Amygdala (tissue), 56 donors: ENCODE results near the gene RSPO3.

ENCODE experiments used
- DNase-seq, 56 donors: peaks; one replicate each; lab custom pipeline; 2025; lab: John Stamatoyannopoulos, UW

The RSPO3 gene

DNA sequence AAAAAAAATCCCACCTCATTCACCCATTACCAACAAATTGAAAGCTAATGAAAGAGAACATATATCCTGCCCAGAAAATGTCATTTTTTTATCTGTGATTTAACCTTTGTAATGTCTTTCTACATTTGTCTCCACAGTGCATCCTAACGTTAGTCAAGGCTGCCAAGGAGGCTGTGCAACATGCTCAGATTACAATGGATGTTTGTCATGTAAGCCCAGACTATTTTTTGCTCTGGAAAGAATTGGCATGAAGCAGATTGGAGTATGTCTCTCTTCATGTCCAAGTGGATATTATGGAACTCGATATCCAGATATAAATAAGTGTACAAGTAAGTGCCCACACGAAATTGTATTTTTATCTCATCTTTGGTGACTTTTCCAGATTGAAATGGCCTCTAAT, 30.0 kb downstream of the RSPO3 start:
- no peak for DNase-seq

DNA sequence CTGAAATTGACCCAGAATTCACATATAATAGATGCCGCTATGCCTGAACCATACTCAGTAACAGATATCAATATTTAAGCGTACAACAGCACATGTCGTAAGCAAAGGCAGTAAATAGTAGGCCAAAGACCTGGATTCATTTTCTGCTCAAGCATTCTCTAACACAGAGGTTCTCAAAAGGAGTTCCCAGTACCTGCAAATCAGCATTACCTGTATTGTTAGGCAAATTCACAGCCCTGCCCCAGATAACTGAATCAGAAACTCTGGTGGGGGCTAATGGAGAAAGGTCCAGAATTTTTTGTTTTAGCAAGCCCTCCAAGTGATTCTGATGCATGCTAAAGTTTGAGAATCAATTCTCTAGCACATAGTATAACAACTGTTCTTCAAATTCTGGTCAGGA, 36.0 kb downstream of the RSPO3 start:
- DNase-seq: no peak

DNA sequence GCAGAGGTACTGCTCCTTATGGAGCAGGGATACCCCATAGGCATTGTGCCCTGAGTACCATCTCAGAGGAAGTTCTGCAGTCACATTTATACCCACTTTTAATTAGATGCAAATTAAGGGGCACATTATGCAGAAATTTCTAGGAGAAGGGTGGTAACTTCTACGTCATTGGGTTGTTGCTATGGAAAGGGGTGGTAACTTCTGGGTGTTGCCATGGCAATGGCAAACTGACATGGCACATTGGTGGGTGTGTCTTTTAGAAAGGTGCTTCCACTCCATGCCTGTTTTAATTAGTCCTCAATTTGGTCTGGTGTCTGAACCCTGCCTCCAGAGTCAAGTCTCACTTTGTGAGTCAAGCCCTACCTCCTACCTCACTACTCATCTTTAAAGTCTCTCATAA, 42.0 kb downstream of the RSPO3 start:
- DNase-seq: no peak

DNA sequence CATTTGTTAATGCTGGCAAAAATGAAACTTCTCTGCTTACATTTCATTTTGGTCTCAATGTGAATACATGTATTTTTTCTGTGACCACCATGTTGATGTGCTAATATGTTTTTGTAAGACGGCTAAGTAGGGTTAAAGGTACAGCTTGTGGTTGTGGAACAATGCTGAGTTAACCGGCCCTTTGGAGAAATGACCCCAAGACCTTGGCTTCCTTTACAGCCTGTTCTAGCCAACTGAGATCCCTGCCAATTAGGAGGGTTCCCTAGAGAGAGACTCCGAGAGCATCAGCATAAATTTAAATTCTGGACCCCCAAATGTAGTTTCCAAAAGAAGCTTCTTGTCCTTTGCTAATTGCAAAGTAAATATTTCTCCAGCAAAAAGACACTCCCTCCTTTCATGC, 44.4 kb downstream of the RSPO3 start:
- no peak for DNase-seq

DNA sequence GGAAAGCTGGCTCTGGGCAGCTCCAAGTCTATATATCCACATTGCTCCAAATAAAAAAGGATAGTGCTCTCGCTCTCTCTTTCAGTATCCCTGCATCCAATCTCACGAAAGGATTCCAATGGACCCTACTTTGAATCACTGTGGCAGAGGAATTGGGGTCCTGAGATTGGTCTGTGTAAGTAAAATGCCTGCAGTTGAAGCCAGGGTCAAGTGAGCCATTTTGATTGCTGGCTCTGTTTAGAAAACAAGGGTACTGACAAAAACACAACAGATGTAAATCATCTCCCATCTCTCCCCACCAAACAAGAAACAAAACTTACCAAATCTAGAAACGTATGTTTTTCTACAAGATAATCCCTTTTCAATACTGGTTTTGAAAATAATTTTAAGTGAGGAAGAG, 45.6 kb downstream of the RSPO3 start:
- DNase-seq: no peak

DNA sequence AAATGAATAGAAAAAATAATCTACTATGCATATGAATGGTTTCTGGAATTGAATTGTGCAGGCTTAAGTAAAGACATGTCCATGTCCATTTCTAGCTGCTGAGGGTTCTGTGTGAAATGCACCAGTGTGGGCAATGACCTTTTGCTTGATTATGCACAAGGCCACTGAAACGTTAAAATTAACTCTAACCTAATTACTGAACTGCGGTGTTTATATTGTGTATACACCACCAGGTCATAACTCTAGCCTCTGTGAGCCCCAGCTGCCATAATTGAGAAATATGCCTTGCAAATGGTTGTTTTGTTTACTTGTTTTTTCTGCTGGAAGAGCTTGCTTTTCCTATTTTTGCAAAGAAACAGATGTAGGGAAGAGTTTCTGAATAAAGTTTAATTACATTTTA, 46.1 kb downstream of the RSPO3 start:
- no peak for DNase-seq

DNA sequence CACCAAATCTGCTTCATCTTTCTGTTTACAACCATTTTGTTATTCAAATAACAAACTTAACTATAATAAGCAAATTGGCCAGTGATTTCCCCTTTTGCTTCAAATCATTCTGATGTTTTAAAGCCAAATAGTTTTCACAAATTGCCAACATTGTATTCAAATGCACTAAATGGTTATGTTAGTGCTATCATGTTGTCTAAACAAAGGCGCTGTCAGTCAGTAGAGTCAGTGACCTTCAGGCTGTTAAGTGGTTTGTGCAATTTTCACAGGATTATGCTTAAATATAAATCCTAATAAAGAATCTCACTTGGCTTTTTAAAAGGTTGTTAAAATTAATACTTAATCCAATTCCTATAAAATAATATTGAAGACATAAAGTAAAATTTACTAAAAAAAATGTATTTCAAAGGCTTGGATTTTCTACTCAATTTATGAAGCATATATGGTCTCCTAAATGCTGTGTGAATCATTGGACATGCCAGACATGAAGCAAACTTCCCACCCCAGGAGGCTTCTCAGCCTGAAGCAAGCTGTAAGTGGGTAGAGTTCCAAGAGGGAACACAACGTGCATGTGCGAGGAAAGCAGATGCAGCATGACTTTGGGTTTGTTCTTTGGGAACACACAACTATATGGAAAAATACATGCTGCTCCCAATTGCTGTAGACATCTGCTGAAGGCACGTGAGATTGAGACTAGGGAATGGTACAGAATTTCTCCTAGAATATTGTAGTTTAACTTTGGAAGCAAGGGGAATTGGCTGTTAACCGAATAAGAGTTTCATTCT, 54.9 kb downstream of the RSPO3 start:
- DNase-seq: peak in 11 of 56 donors; percentile 1 to 15 (median 6)

DNA sequence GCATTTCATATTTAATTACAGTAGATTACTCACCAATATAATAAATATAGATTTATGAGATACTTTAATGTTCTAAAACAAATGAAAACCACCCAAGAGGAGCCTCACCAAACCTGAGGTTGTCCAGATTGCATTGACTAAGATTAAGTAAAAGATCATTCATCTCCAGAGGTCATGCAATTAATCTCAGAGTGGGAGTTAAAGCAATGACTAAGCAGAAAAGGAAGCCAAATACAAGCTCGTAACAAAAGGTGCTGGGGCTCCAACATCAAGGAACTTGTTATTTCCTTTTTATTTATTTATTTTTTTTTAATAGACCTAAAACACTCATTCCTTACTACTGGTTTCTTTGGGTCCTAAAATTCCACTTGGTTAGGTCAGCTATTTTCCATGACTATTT, 57.7 kb downstream of the RSPO3 start:
- no peak for DNase-seq

DNA sequence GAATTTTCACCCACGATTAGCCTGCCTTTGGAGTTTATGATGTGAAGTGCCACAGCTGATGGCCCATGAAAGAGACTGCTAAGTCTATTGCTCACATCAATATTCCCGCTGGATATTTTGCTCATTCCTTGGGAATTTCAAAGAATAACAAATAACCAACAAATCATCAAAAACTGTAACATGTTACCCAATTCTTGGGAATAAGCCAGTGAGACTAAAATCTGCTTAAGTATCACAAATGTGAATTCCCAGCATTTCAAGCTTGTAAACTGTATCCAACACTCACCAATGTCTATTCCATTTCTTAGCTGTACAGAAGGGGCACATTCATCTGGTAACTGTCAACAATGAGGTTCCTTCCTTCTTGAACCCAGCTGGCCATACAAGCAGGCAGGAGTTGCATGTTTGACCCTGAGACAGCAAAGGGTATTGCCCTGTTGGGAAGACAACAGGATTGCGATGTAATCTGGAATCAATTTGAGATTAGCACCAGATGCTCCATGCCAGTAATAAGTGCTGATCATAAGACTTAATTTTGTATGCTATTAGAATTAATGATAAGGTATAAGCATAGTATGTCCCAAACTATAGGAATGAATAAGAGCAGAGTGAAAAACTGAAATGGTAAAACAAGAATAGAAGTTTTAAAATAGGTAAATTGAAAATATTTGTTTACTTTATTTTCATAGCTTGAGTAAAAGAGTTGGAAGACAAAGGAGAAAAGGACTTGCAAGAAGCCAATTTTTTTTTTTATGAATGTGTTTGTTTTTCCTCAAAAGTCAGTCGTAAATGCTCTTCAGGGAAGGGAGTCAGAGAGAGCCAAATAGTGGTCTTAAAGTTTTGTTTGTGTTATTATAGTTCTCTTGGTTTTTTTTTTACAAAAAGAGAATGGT, 58.8 kb downstream of the RSPO3 start:
- no peak for DNase-seq

DNA sequence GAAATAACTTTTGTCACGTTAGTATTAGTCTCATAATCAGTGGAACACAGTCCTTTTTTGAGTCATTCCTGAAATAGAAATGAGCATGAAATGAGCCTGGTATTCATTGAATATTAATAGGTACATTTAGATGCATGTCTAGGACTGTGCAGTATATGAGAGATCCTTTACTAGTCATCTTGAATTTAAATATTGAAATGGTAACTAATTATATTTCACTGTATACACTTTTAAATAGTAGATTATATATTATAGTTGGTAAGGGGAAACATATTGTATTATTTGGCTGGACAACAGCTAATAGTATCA, 59.4 kb downstream of the RSPO3 start:
- DNase-seq: no peak

DNA sequence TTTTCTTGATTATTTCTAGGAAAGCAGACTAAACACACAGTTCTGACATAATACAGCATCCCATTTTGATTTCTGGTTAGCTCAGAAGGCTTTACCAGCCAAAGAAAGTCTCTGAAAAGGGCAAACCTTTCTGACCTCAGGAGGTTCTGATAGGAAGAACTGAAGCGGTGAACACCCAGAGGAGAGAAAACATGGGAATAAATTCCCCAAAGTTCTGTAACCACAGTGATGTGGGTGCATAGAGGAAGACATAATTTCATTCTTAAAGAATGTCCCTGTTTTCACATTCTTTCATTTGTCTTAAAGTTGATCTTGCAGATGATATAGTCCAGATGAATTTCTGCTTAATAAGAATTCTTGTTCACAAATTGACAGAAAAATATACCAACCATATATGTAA, 60.3 kb downstream of the RSPO3 start:
- DNase-seq: no peak

DNA sequence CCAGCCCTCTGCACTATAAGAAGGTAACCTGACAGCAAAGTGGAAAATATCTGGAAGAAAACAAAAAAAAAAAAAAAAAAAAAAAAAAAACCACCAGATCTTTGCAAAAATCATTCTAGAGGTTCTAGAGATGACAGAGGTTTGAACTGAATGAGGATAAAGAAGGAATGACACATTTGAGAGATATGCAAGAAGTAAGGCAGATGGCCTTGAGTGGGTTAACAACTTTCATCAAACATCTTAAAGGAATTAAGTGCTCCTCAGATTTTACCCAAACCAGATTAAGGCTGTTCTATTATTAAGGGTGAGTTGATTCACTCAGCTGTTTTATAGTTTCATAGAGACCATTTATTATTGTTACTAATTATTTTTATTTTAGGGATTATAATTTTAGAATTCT, 62.0 kb downstream of the RSPO3 start:
- no peak for DNase-seq

DNA sequence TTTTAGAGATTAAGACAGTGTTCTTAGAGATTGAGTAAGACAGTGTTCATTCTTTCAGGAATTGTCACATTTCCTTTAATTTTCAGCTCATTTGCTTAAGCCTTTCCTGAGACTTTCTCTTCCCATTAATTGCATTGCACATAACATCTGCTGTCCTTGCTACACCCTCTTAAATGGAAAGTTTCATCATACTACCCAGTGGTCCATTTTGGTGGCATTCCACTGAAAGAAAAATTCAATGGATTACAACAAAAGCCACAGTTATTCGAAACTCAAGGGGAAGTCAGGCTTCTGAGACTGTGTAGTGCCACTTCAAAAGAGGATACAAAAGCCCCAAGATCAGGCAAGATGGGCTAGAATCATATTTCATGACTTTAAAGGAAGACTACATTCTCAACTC, 64.0 kb downstream of the RSPO3 start:
- no peak for DNase-seq

DNA sequence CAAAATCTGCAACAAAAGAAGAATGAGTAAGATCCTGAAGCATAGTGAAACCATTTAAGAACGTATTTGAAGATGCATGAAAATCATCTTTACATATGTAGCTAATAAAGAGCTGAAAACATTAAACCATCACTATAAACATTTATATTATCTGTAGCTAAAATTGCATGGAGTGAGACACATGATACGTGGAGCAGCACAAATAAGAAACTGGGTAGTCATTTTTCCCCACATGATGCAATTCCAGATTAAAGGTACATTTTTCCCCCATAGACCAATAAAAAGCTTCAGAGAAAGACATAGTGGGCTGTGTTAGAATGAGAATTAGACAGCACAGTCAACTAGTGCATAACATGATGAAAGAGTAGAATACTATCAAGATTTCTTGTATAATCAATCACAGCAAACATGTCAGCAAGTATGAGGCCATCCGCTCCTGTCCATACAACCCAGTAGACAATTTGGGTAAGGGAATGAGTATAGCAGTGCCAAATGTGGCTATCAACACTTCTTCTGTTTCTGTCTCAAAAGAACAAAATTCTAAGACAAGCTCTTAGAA, 67.0 kb downstream of the RSPO3 start:
- no peak for DNase-seq

DNA sequence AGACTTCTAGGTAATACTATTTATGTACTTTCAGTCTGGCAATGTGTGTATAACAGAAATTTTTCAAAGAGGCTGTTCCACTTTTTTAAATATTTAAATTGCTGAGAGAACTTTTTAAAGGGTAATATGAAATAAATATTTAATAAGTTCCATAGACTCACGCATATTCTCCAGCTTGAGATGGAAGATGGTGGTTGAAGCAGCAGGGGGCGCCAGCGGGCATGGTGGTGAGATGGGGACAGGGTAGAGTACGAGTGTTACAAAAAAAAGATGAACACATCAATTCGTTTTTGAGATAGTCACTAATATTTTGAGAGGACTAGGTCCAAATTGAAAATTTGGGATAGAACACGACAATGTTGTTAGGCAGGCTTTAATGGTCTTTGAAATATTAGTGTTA, 68.4 kb downstream of the RSPO3 start:
- peak in 9 of 56 donors; percentile 1 to 47 (median 13) for DNase-seq

DNA sequence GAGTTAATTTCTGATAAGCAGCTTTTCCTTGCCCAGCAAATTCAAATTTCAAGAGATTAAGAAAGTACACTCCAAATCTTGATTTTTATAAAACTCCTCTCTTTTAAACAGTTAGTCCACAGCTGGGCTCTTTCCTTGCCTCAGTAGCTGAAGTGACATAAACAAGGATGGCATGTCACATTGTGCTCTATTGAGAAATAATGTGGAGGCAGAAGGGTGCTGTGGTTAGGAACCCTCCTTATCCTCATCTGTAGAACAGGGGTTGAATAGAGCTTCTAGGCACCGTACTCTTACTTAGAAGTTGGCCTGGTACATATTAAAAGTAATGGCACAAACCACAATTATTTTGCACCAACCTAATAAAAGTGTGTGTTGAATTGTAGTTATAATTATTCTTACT, 70.3 kb downstream of the RSPO3 start:
- DNase-seq: no peak

DNA sequence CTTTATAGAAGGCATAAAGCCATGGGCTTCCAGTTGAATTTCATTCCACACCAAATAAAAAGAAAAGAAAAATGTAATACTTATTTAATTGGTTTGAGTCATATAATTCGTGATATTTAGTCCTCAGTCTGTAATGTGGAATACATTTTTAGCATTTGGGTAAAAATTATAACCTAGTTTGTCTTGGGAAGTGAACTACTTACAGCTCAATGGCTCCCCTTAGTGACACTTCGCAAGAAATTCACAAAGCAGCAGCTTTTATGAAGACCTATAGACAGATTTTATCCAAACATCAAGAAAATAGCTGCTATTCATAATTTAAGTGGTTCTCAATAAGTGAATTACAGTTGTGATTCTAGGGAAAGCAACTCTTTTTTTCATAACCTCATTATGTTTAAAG, 72.1 kb downstream of the RSPO3 start:
- DNase-seq: no peak

DNA sequence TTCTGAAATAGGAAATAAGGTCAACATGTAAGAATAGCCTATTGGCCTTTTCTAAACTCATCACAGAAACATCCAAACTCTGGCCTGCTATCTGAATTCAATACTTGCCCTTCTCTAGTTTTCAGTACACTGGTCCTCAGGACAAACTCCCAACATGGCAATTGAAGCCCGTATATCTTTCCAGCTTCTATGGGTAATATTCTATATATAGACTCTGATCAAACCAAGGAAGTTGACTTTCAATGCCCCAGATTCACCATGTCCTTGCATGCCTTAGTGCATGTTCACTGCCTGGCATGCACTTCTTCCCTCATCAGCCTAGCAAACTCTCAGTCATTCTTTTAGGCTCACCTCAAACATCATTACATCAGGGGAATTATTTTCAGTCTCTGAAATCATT, 73.2 kb downstream of the RSPO3 start:
- DNase-seq: no peak

DNA sequence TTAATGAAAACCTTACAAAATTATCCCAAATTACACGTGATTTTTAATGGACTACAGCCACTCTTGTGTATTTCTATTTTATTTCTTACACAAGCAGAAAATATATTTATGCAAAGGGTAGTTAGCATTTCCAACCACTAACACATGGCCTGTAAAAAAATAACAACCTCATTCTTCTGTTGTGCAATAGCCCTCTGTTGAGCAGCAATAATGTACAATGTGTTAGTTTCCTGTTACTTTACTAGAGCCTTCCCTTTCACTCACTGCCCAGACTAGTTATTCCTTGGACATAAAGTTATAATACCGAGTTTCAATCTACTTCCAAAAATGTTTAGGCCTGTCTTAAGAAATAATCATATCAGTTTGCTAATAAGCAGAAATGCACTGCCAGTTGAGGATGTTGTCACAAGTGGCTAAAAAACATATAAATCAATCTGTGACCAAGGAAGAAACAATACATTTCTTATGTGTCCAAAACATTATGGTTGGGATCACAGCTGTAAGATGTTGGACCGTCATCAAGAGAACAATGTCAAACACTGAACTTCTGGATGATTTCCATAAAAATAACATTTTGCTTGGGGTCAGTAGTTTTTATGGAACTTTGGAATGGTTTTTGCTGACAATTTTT, 74.6 kb downstream of the RSPO3 start:
- DNase-seq: no peak

DNA sequence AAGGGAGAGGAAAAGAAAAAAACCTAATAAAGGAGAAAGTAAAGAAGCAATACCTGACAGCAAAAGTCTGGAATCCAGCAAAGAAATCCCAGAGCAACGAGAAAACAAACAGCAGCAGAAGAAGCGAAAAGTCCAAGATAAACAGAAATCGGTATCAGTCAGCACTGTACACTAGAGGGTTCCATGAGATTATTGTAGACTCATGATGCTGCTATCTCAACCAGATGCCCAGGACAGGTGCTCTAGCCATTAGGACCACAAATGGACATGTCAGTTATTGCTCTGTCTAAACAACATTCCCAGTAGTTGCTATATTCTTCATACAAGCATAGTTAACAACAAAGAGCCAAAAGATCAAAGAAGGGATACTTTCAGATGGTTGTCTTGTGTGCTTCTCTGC, 77.4 kb downstream of the RSPO3 start:
- no peak for DNase-seq

DNA sequence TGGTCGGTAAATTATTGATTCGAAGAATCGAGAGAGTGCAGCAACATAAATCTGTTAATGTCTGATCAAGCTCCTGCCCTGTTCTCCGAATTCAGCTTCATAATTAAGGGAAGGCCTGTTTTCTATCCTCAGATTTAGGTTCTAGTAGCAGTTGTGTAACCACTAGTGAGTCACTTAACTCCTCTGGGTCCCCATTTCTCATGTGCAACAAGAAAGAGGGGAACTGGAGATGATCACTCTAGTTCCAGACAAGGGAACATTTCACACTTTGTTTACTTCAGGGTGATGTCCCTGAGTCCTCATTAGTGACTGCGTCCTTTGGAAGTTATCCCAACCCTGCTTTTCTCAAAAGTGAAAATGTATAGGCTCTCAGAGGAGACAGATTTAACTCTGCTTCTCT, 80.1 kb downstream of the RSPO3 start:
- DNase-seq: no peak
